Fibroblast of pulmonary artery (primary cell): Measurements from ENCODE around the gene ALOXE3.

ENCODE experiments used
- DNase-seq: peaks from one replicate; pipeline ENCODE4 v3.0.0-alpha.2; 2010; ENCODE audit warnings: low read depth
- H3K4me3 ChIP-seq: replicated peaks from 2 replicates; pipeline ENCODE4 v1.5.1; 2011; ENCODE audit warnings: low read depth, mild to moderate bottlenecking, control low read depth, low read length, moderate library complexity
- CTCF ChIP-seq: IDR thresholded peaks from 2 replicates; pipeline ENCODE4 v1.5.1; 2011; ENCODE audit warnings: mild to moderate bottlenecking, control low read depth, low read length, inconsistent platforms; ENCODE audit errors: missing control alignments

ALOXE3 gene

GRCh38 chr17:8073627-8074484 is 44.5 kb downstream of the ALOXE3 start:
- peak; percentile 71 for DNase-seq
- no peak overlapping the region for H3K4me3 ChIP-seq
- peak; percentile 89 for TF ChIP-seq CTCF

DNA sequence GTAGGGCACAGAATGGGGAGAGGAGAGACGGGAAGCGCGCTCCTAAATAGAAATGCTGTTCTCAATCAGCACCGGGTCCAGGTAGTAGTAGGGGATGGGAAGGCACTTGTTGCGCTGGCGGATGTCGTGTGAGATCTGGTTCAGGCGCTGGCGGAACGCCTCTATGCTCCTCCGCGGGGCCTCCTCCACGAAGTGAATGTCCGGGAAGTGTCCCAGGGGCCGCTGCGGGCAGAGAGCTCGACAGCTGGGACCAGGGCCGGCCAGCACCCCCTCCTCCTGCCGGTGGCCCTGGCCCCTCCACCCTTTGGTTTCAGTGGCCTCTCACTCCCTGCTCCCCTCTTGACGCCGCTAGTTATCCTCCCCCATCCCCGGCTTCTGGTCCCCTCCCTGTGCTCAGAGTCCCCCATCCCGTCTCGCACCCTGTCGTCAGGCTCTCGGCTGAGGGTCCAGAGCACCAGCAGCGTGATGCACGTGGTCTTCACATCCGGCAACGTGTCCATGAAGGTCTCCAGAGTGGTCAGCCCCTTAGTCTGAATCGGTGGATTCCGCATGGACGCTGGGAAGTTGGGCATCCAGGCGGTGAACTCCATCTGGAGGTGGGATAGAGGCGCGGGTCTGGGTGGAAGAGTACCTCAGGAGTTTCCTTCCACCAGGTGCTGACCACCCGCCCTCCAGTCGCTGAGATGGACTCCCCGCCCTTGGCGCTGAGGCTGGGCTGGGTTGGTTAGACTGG is 45.4 kb downstream of the ALOXE3 start:
- no peak for DNase-seq
- H3K4me3 ChIP-seq = no peak overlapping the region
- TF ChIP-seq CTCF = no peak

- DNase-seq = no peak
- no peak for TF ChIP-seq CTCF
- H3K4me3 ChIP-seq = no peak overlapping the region
These were observed 46.0 kb downstream of the ALOXE3 start for GRCh38 chr17:8072341-8072728.

- TF ChIP-seq CTCF = no peak
- no peak for DNase-seq
- no peak overlapping the region for H3K4me3 ChIP-seq
These were observed 46.8 kb downstream of the ALOXE3 start for GRCh38 chr17:8071496-8071895.

GRCh38 chr17:8069587-8069860 is 48.8 kb downstream of the ALOXE3 start:
- no peak for DNase-seq
- TF ChIP-seq CTCF = no peak
- H3K4me3 ChIP-seq = no peak overlapping the region

DNA sequence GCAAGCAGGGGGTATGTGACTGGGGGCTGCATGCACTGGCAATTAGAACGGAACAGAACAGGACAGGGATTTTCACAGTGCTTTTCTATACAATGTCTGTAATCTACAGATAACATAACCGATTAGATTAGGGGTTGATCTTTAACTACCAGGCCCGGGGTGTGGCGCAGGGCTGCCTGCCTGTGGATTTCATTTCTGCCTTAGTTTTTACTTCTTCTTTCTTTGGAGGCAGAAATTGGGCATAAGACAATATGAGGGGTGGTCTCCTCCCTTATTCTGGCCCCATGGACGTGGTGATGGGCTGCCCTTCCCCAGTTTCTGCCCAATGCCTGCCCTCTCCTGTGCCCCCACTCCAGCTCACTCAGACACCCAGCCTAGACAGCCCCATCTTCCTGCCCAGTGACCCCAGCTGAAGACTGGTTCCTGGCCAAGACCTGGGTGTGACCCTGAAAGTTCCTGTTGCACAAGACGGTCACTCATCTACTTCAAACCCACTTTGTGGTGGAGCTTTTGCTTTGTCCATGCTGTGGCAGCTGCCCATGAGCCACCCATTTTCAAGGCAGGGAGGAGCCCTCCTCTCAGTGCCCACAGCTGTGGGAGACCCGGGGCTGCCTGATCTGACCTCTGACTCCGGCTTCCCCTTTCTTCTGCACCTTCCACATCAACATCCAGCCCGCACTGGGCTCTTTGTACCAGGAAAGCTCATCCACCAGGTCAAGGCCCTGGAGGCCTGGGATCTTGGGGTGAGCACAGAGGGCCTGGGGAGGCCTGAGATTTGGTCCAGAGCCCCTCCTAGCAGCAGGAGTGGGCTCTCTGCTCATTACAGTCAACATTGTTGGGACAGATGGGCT is 49.4 kb downstream of the ALOXE3 start:
- TF ChIP-seq CTCF = no peak

More for the DNA sequence above, 49.4 kb downstream of the ALOXE3 start:
- no peak overlapping the region for H3K4me3 ChIP-seq
- DNase-seq = no peak
